CD1c-positive myeloid dendritic cell (primary cell): Measurements from ENCODE around the gene ZNF592.

Source experiments
- DNase-seq: peaks from one replicate; pipeline ENCODE4 v3.0.0-alpha.2; 2016; ENCODE audit errors: extremely low spot score

Gene ZNF592

GRCh38 chr15:84805221-84805620, 56.8 kb downstream of the ZNF592 start:
- DNase-seq = no peak

GRCh38 chr15:84807228-84807627, 58.8 kb downstream of the ZNF592 start:
- peak; percentile 13 for DNase-seq

GRCh38 chr15:84810073-84810840, 61.9 kb downstream of the ZNF592 start:
- no peak for DNase-seq

GRCh38 chr15:84811151-84811550, 62.8 kb downstream of the ZNF592 start:
- DNase-seq = no peak

- DNase-seq = no peak
These were observed 63.4 kb downstream of the ZNF592 start for GRCh38 chr15:84811828-84812227.

- DNase-seq = no peak
These were observed 64.5 kb downstream of the ZNF592 start for GRCh38 chr15:84812842-84813241.

- DNase-seq = no peak
These were observed 65.0 kb downstream of the ZNF592 start for GRCh38 chr15:84813435-84813834.

GRCh38 chr15:84813931-84814330, 65.5 kb downstream of the ZNF592 start:
- no peak for DNase-seq

GRCh38 chr15:84814916-84815315, 66.5 kb downstream of the ZNF592 start:
- DNase-seq = peak; percentile 52

- no peak for DNase-seq
These were observed 68.5 kb downstream of the ZNF592 start, which contains the start of gene ALPK3 for GRCh38 chr15:84816694-84817465. ALPK3 (plus strand) TSS chr15:84817356; CDS start chr15:84817453, 97 bp downstream.

- DNase-seq = no peak
These were observed 69.2 kb downstream of the ZNF592 start for GRCh38 chr15:84817466-84818081.

- DNase-seq = no peak
These were observed 70.1 kb downstream of the ZNF592 start for GRCh38 chr15:84818261-84819131.

- no peak for DNase-seq
These were observed 70.9 kb downstream of the ZNF592 start for GRCh38 chr15:84819291-84819768.

- DNase-seq = no peak
These were observed 71.4 kb downstream of the ZNF592 start for GRCh38 chr15:84819791-84820190.

- DNase-seq = no peak
These were observed 73.2 kb downstream of the ZNF592 start for GRCh38 chr15:84821501-84822021.

- DNase-seq = no peak
These were observed 74.4 kb downstream of the ZNF592 start for GRCh38 chr15:84822653-84823281.

GRCh38 chr15:84823282-84823878, 75.0 kb downstream of the ZNF592 start:
- DNase-seq = no peak

GRCh38 chr15:84824260-84825007, 76.0 kb downstream of the ZNF592 start:
- DNase-seq = no peak

GRCh38 chr15:84826369-84826823, 78.0 kb downstream of the ZNF592 start:
- no peak for DNase-seq
